A673 (cell line): ENCODE results near the gene HECW1. TPM values are rescaled to one million over a fixed set of nuclear protein-coding genes. Genes with fewer than 3 reads are reported as not detected.
A peak's percentile ranks its signal among the peaks of the same experiment; 100 is the strongest.

Experiments used
- BruUV-seq: library from RNA; stranded (reverse); fragments of 400-500 nt; replicated peaks from 2 replicates; lab custom pipeline; 2021; lab: Mats Ljungman, UMichigan
- CTCF ChIA-PET: fragments of 300-600 bp; sonication (Branson Sonifier 250); formaldehyde crosslinking; loops from one replicate; lab custom pipeline; 2022; ENCODE audit warnings: antibody characterized with exemption; lab: Charles Lee
- POLR2A ChIA-PET: fragments of 300-600 bp; sonication (Branson Sonifier 250); formaldehyde crosslinking; loops from one replicate; lab custom pipeline; 2022; ENCODE audit warnings: antibody characterized with exemption; ENCODE audit not compliant: low non-redundant PET; lab: Charles Lee
- DNase-seq: peaks from one replicate; pipeline ENCODE4 v3.0.0-alpha.2; 2015; ENCODE audit warnings: low spot score
- H3K27ac ChIP-seq: fragments of 200-600 bp; sonication (generic); 2 replicates; pipeline ENCODE4 v1.5.1; 2016; ENCODE audit warnings: mixed run types, low read depth, mild to moderate bottlenecking, mixed read lengths, antibody characterized with exemption, low read length; ENCODE audit not compliant: poor library complexity, severe bottlenecking
- H3K27me3 ChIP-seq: fragments of 200-600 bp; sonication (generic); replicated peaks from 2 replicates; pipeline ENCODE4 v1.6.1; 2017; ENCODE audit warnings: mixed run types, low read depth, mild to moderate bottlenecking, mixed read lengths, antibody characterized with exemption, low read length; ENCODE audit not compliant: insufficient read depth, poor library complexity
- H3K36me3 ChIP-seq: fragments of 200-600 bp; sonication (generic); 2 replicates; pipeline ENCODE4 v1.6.1; 2016; ENCODE audit warnings: mixed run types, mild to moderate bottlenecking, mixed read lengths, antibody characterized with exemption, low read length; ENCODE audit not compliant: insufficient read depth, poor library complexity, severe bottlenecking
- H3K4me1 ChIP-seq: fragments of 200-600 bp; sonication (generic); 2 replicates; pipeline ENCODE4 v1.6.1; 2017; ENCODE audit warnings: mixed run types, mild to moderate bottlenecking, mixed read lengths, antibody characterized with exemption, low read length; ENCODE audit not compliant: insufficient read depth, poor library complexity, severe bottlenecking
- H3K4me3 ChIP-seq: fragments of 200-600 bp; sonication (generic); 2 replicates; pipeline ENCODE4 v1.5.1; 2016; ENCODE audit warnings: low read depth, mixed run types, mild to moderate bottlenecking, mixed read lengths, low read length; ENCODE audit not compliant: poor library complexity, severe bottlenecking
- H3K9me3 ChIP-seq: fragments of 200-600 bp; sonication (generic); 2 replicates; pipeline ENCODE4 v1.6.1; 2016; ENCODE audit warnings: mixed run types, low read depth, mild to moderate bottlenecking, mixed read lengths, antibody characterized with exemption, low read length; ENCODE audit not compliant: poor library complexity, severe bottlenecking
- CTCF ChIP-seq: fragments of 300-800, 200-600 bp; sonication (generic); conservative IDR thresholded peaks from 2 replicates; pipeline ENCODE4 v1.5.1; 2017; ENCODE audit warnings: low read depth, mild to moderate bottlenecking, antibody characterized with exemption, low read length, moderate library complexity, mixed read lengths
- EZH2 ChIP-seq: fragments of 200-600 bp; sonication (generic); IDR thresholded peaks from 2 replicates; pipeline ENCODE4 v1.6.1; 2017; ENCODE audit warnings: borderline replicate concordance, low read depth, mild to moderate bottlenecking, mixed read lengths, antibody characterized with exemption, low read length; ENCODE audit not compliant: poor library complexity, severe bottlenecking
- intact Hi-C: fragments of 100-400 bp; cut with micrococcal nuclease; formaldehyde crosslinking; loops from one replicate; pipeline ENCODE4 v1.10.0; 2022; ENCODE audit not compliant: unreplicated experiment
- total RNA-seq: library from RNA; stranded (reverse); gene quantifications from 2 replicates; pipeline ENCODE4 v1.2.3, GENCODE V29; 2021

HECW1 gene
- total RNA-seq, 1 experiment from 2014 or later = 0.39 TPM

- CTCF ChIA-PET = no interaction called here
- Histone ChIP-seq H3K9me3 (no peaks in the 10 kb centered on the region), H3K4me1 (no peaks in the 10 kb centered on the region), H3K27ac (no peak overlapping the region), H3K4me3 (no peak overlapping the region), H3K27me3 (no peaks in the 10 kb centered on the region), H3K36me3 (no peaks in the 10 kb centered on the region)
- intact Hi-C loops = no loop called here
- BruUV-seq = no TSS peak
- POLR2A ChIA-PET = no interaction called here
- DNase-seq = peak; percentile 27
- no peak for TF ChIP-seq CTCF
- TF ChIP-seq EZH2 = no peak
Observed at GRCh38 chr7:43077732-43078391, 34.6 kb upstream of the HECW1 start.

- no peaks in the 10 kb centered on the region for H3K27me3 ChIP-seq
- H3K9me3 ChIP-seq = no peaks in the 10 kb centered on the region
- H3K4me1 ChIP-seq = no peaks in the 10 kb centered on the region
- H3K27ac ChIP-seq = no peak overlapping the region
- CTCF ChIA-PET = no interaction called here
- no TSS peak for BruUV-seq
- no peak for DNase-seq
- POLR2A ChIA-PET = no interaction called here
- TF ChIP-seq CTCF (no peak), EZH2 (no peak)
- intact Hi-C loops = no loop called here
- no peak overlapping the region for H3K4me3 ChIP-seq
- no peaks in the 10 kb centered on the region for H3K36me3 ChIP-seq
Observed at GRCh38 chr7:43078794-43079193, 33.7 kb upstream of the HECW1 start.

GRCh38 chr7:43081603-43082002, 30.8 kb upstream of the HECW1 start:
- Histone ChIP-seq H3K36me3 (no peaks in the 10 kb centered on the region), H3K9me3 (no peaks in the 10 kb centered on the region), H3K27me3 (no peaks in the 10 kb centered on the region), H3K27ac (no peak overlapping the region), H3K4me3 (no peak overlapping the region), H3K4me1 (no peaks in the 10 kb centered on the region)
- CTCF ChIA-PET = interaction anchor here (0.6 kb wide), 1 partner anchor 409 kb away, joined by 8 read pairs; no protein-coding TSS in a partner anchor
- POLR2A ChIA-PET = no interaction called here
- TF ChIP-seq EZH2 = no peak
- TF ChIP-seq CTCF = no peak
- no peak for DNase-seq
- intact Hi-C loops = no loop called here
- BruUV-seq = no TSS peak
